Gastroesophageal sphincter (tissue), 4 donors: Measurements from ENCODE around the gene DNAJC5. TPM values are rescaled to one million over a fixed set of nuclear protein-coding genes. Genes with fewer than 3 reads are reported as not detected.

Experiments
- ATAC-seq: fragments of 150-250 bp; one replicate; pipeline ENCODE4 v1.9.1; 2016; ENCODE audit warnings: mild to moderate bottlenecking, moderate library complexity
- H3K27ac ChIP-seq, 4 donors: fragments of 200-600 bp; sonication (generic) in 3 of 4; 1 replicate in 3 of 4; 2 replicates in 1 of 4; pipeline ENCODE4 v1.5.1; 2016 to 2019
- H3K27me3 ChIP-seq: fragments of 200-600 bp; sonication (generic); one replicate; pipeline ENCODE4 v1.5.1; 2019
- H3K36me3 ChIP-seq, 2 donors: fragments of 200-600 bp; sonication (generic); one replicate each; pipeline ENCODE4 v1.5.1; 2019; ENCODE audit warnings: control low read depth in 1 of 2
- H3K4me1 ChIP-seq, 3 donors: fragments of 200-600 bp; sonication (generic); 1 replicate in 2 of 3; 2 replicates in 1 of 3; pipeline ENCODE4 v1.5.1; 2016 to 2019; ENCODE audit warnings: control low read depth in 2 of 3
- H3K4me3 ChIP-seq, 2 donors: fragments of 200-600 bp; sonication (generic); one replicate each; pipeline ENCODE4 v1.5.1; 2019; ENCODE audit warnings: mild to moderate bottlenecking in 1 of 2, moderate library complexity in 1 of 2
- H3K9me3 ChIP-seq, 3 donors: fragments of 200-600 bp; sonication (generic); one replicate each; pipeline ENCODE4 v1.5.1; 2017 to 2019; ENCODE audit warnings: control low read depth in 2 of 3
- CTCF ChIP-seq, 4 experiments: fragments of 200-600 bp in 2 of 4; fragments of 450-650 bp in 2 of 4; sonication (generic) in 1 of 4; IDR thresholded peaks; one replicate each; pipeline ENCODE4 v1.5.1; 2017 to 2019; ENCODE audit warnings: antibody characterized with exemption in 4 of 4, mild to moderate bottlenecking in 2 of 4, moderate library complexity in 2 of 4
- EP300 ChIP-seq: sonication (generic); formaldehyde crosslinking; IDR thresholded peaks from one replicate; pipeline ENCODE4 v1.6.1; 2017; ENCODE audit warnings: antibody characterized with exemption, mild to moderate bottlenecking
- POLR2A ChIP-seq, 2 donors: fragments of 450-650 bp; IDR thresholded peaks; one replicate each; pipeline ENCODE4 v1.6.1; 2017; ENCODE audit warnings: antibody characterized with exemption in 2 of 2, mild to moderate bottlenecking in 2 of 2, moderate library complexity in 1 of 2
- POLR2AphosphoS5 ChIP-seq: sonication (generic); formaldehyde crosslinking; IDR thresholded peaks from one replicate; pipeline ENCODE4 v1.6.1; 2017; ENCODE audit warnings: antibody characterized with exemption
- WGBS, 2 donors: methylation state at CpG; one replicate each; pipeline ENCODE4 v1.1.5; 2018; ENCODE audit warnings: low coverage in 1 of 2; 5-methylcytosine and 5-hydroxymethylcytosine counted together
- total RNA-seq, 4 donors: library from RNA; depleted of rRNA; stranded (reverse); fragments of >200 nt; gene quantifications; one replicate each; pipeline ENCODE4 v1.1.0, GENCODE V29; 2016

The DNAJC5 gene
- total RNA-seq, 4 donors from 2014 or later: 44.7 to 70.6 (median 47.6) TPM

GRCh38 chr20:63886921-63887320, 8.0 kb upstream of the DNAJC5 start:
- Histone ChIP-seq H3K27ac (no peak overlapping the region), H3K27me3 (no peaks in the 10 kb centered on the region), H3K4me3 (no peak overlapping the region), H3K4me1 (no peaks in the 10 kb centered on the region), H3K9me3 (no peaks in the 10 kb centered on the region), H3K36me3 (peaks cover 0 to 99% of the 10 kb centered on the region in 2 donors)
- no CpG with 5 or more reads among the region's 11 CpGs for WGBS, 2 donors
- TF ChIP-seq CTCF (IDR thresholded peaks at IDR 0.05) (no peak), EP300 (no peak), POLR2A (IDR thresholded peaks at IDR 0.05) (no peak), POLR2AphosphoS5 (no peak)
- ATAC-seq: no peak

GRCh38 chr20:63889241-63890200, 5.4 kb upstream of the DNAJC5 start:
- WGBS, 2 donors: 68 to 100% methylated on average over 1 to 9 of the region's 25 CpGs
- peaks cover 0 to 81% of the 10 kb centered on the region in 2 donors for H3K36me3 ChIP-seq
- TF ChIP-seq POLR2A (IDR thresholded peaks at IDR 0.05) (no peak), CTCF (IDR thresholded peaks at IDR 0.05) (no peak), POLR2AphosphoS5 (no peak), EP300 (no peak)
- H3K4me1 ChIP-seq: peaks cover 0 to 9% (median 0%) of the 10 kb centered on the region in 3 donors
- no peaks in the 10 kb centered on the region for H3K9me3 ChIP-seq
- no peak overlapping the region for H3K4me3 ChIP-seq
- no peak for ATAC-seq
- no peaks in the 10 kb centered on the region for H3K27me3 ChIP-seq
- H3K27ac ChIP-seq: no peak overlapping the region

- Histone ChIP-seq H3K9me3 (no peaks in the 10 kb centered on the region), H3K4me1 (peaks cover 0 to 12% (median 0%) of the 10 kb centered on the region in 3 donors), H3K27ac (no peak overlapping the region), H3K36me3 (peaks cover 0 to 74% of the 10 kb centered on the region in 2 donors), H3K4me3 (no peak overlapping the region), H3K27me3 (no peaks in the 10 kb centered on the region)
- TF ChIP-seq POLR2AphosphoS5 (no peak), EP300 (no peak), CTCF (IDR thresholded peaks at IDR 0.05) (no peak), POLR2A (IDR thresholded peaks at IDR 0.05) (no peak)
- 89 to 91% methylated on average over 5 to 7 of the region's 7 CpGs for WGBS, 2 donors
- no peak for ATAC-seq
Observed at GRCh38 chr20:63890201-63890576, 4.7 kb upstream of the DNAJC5 start.

GRCh38 chr20:63890616-63891015, 4.3 kb upstream of the DNAJC5 start:
- 84% methylated on average over 4 of the region's 7 CpGs; no CpG with 5 or more reads in 1 of the 2 donors for WGBS, 2 donors
- no peaks in the 10 kb centered on the region for H3K27me3 ChIP-seq
- peaks cover 0 to 12% (median 0%) of the 10 kb centered on the region in 3 donors for H3K4me1 ChIP-seq
- peaks cover 0 to 70% of the 10 kb centered on the region in 2 donors for H3K36me3 ChIP-seq
- H3K27ac ChIP-seq: no peak overlapping the region
- TF ChIP-seq POLR2A (IDR thresholded peaks at IDR 0.05): no peak
- no peak for TF ChIP-seq POLR2AphosphoS5
- no peak for TF ChIP-seq CTCF (IDR thresholded peaks at IDR 0.05)
- no peak for TF ChIP-seq EP300
- no peaks in the 10 kb centered on the region for H3K9me3 ChIP-seq
- ATAC-seq: no peak
- H3K4me3 ChIP-seq: no peak overlapping the region
